K562 (cell line): ENCODE measurements around the gene BCKDK.

Experiments
- CTCF ChIP-seq, 3 experiments: IDR thresholded peaks in 2 of 3; conservative IDR thresholded peaks in 1 of 3; 2 replicates each; pipeline ENCODE4 v1.5.1; 2011 to 2012; ENCODE audit warnings: low read length in 3 of 3, mild to moderate bottlenecking in 3 of 3, control low read depth in 2 of 3, improper control_type of control experiment in 1 of 3, inconsistent platforms in 1 of 3, low read depth in 1 of 3, mixed read lengths in 1 of 3, moderate library complexity in 1 of 3; ENCODE audit not compliant: insufficient read depth in 2 of 3
- DLX4 ChIP-seq: fragments of 250-450 bp; sonication (Bioruptor Pico); IDR thresholded peaks from 2 replicates; pipeline ENCODE4 v1.6.1; 2021; ENCODE audit warnings: mild to moderate bottlenecking
- E2F1 ChIP-seq: sonication (generic); formaldehyde crosslinking; IDR thresholded peaks from 2 replicates; pipeline ENCODE4 v1.8.1; 2023; ENCODE audit warnings: mild to moderate bottlenecking, missing genetic modification reagents, moderate library complexity
- ELK1 ChIP-seq: sonication (generic); formaldehyde crosslinking; IDR thresholded peaks from 2 replicates; pipeline ENCODE4 v1.8.1; 2022; ENCODE audit warnings: missing genetic modification reagents
- IRF2 ChIP-seq: sonication (generic); formaldehyde crosslinking; IDR thresholded peaks from 2 replicates; pipeline ENCODE4 v1.8.1; 2022; ENCODE audit warnings: mild to moderate bottlenecking, missing genetic modification reagents
- MAFF ChIP-seq: IDR thresholded peaks from 2 replicates; pipeline ENCODE4 v1.6.1; 2012; ENCODE audit warnings: low read length, improper control_type of control experiment
- MTA2 ChIP-seq: fragments of 450-650 bp; IDR thresholded peaks from 2 replicates; pipeline ENCODE4 v1.6.1; 2016; ENCODE audit warnings: low read depth
- NFIX ChIP-seq: fragments of 250-450 bp; sonication (Bioruptor Pico); IDR thresholded peaks from 2 replicates; pipeline ENCODE4 v1.4.0; 2020; ENCODE audit warnings: low read depth, mild to moderate bottlenecking, moderate library complexity
- POLR2A ChIP-seq: fragments of 450-650 bp; conservative IDR thresholded peaks from 2 replicates; pipeline ENCODE4 v1.6.1; 2016
- RBM34 ChIP-seq: fragments of 200-400 bp; formaldehyde crosslinking; IDR thresholded peaks from 2 replicates; pipeline ENCODE4 v1.6.1; 2018; ENCODE audit warnings: low read length, borderline replicate concordance; ENCODE audit not compliant: insufficient read depth
- ZBTB33 ChIP-seq: sonication (generic); formaldehyde crosslinking; IDR thresholded peaks from 2 replicates; pipeline ENCODE4 v1.8.1; 2023; ENCODE audit warnings: mild to moderate bottlenecking, missing genetic modification reagents
- ZNF41 ChIP-seq: fragments of 250-450 bp; sonication (Bioruptor Pico); conservative IDR thresholded peaks from 2 replicates; pipeline ENCODE4 v1.4.0; 2020; ENCODE audit warnings: mild to moderate bottlenecking
- ZNF592 ChIP-seq: fragments of 450-650 bp; IDR thresholded peaks from 2 replicates; pipeline ENCODE4 v1.6.1; 2017; ENCODE audit warnings: antibody characterized with exemption, mild to moderate bottlenecking

- no peak for TF ChIP-seq ZNF592
- TF ChIP-seq POLR2A: no peak
- TF ChIP-seq E2F1 (CRISPR knock-in tag): no peak
- no peak for TF ChIP-seq CTCF (IDR thresholded peaks at IDR 0.05 in 2 of 3, conservative IDR thresholded peaks at IDR 0.05 in 1 of 3; ENCODE audit: insufficient read depth in 2 of 3, low read depth in 1 of 3, low read length in 3 of 3)
- TF ChIP-seq MTA2: no peak
- TF ChIP-seq RBM34: no peak
- no peak for TF ChIP-seq MAFF
- no peak for TF ChIP-seq IRF2 (CRISPR knock-in tag)
- no peak for TF ChIP-seq NFIX (CRISPR knock-in tag)
- no peak for TF ChIP-seq ZNF41
- TF ChIP-seq DLX4 (CRISPR knock-in tag): no peak
- no peak for TF ChIP-seq ELK1 (CRISPR knock-in tag)
- TF ChIP-seq ZBTB33: no peak
Measured at GRCh38 chr16:31061813-31062440, 46.3 kb upstream of the BCKDK start.
